ENCODE measurements around the gene ADORA3.

ADORA3 gene

DNA sequence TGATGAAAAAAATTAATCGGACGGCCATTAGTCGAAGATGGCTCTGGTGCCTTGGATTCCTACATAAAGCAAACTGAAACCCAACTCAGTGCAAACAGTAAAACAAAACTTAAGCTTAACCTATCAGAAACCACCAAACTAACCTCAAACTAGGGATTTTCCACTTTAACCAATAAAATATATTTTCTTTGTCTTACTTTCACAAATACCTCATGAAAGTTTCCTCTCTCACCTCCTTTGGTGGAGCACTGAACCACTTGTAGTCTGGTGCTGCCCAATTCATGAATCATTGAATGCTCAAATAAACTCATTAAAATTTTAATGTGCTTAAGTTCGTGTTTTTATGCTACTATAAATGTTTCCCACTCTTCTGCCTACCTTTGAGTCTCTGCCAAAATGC lies 7.0 kb downstream of the ADORA3 start:
- TF ChIP-seq, protein P1, sequence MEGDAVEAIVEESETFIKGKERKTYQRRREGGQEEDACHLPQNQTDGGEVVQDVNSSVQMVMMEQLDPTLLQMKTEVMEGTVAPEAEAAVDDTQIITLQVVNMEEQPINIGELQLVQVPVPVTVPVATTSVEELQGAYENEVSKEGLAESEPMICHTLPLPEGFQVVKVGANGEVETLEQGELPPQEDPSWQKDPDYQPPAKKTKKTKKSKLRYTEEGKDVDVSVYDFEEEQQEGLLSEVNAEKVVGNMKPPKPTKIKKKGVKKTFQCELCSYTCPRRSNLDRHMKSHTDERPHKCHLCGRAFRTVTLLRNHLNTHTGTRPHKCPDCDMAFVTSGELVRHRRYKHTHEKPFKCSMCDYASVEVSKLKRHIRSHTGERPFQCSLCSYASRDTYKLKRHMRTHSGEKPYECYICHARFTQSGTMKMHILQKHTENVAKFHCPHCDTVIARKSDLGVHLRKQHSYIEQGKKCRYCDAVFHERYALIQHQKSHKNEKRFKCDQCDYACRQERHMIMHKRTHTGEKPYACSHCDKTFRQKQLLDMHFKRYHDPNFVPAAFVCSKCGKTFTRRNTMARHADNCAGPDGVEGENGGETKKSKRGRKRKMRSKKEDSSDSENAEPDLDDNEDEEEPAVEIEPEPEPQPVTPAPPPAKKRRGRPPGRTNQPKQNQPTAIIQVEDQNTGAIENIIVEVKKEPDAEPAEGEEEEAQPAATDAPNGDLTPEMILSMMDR (IDR thresholded peaks at IDR 0.05), result no peak
- TF ChIP-seq ZFX (IDR thresholded peaks at IDR 0.05; ENCODE audit: borderline replicate concordance), result no peak
- H3K27ac ChIP-seq, result no peak overlapping the region

DNA sequence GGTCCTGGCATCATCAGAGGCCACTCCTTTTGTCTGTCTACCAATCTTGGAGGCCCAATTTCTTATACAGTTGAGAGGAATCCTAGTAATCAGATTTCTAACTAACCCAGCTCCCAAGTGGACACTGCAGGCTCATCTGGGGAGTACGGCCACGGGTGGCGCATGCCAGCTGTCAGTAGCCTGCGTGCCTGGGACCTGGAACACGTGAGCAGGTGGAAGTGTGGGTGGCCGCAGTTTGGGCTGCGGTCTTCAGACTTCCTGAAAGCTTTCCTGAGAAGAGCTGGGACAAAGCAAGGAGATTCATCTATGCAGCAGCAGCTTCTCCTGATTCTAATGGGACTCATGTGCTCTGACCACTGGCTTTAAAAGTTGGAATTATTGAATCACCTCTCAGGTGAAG lies 12.4 kb downstream of the ADORA3 start:
- TF ChIP-seq, protein P1 (IDR thresholded peaks at IDR 0.05), result no peak
- no peak for TF ChIP-seq ZFX (IDR thresholded peaks at IDR 0.05; ENCODE audit: borderline replicate concordance)
- H3K27ac ChIP-seq, result no peak overlapping the region

DNA sequence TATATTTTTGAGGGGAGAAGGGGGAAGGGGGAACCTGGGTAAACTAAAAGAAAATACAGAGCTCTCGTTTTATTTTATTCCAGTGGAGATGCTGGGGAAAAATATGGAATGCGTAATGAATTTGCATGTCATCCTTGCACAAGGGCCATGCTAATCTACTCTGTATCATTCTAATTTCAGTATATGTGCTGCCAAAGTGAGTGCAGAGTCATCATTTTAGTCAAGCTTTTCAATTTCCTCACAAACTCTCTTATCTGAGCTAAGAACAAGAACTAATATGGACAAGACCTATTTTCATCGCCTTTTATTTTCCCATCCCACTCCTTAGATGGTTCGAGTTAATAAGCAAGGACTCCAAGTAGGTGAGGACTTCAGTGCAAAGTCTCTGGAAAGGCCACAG lies 13.2 kb downstream of the ADORA3 start:
- TF ChIP-seq, protein P1 (IDR thresholded peaks at IDR 0.05), result no peak
- TF ChIP-seq ZFX (IDR thresholded peaks at IDR 0.05; ENCODE audit: borderline replicate concordance), result no peak
- H3K27ac ChIP-seq, result no peak overlapping the region

DNA sequence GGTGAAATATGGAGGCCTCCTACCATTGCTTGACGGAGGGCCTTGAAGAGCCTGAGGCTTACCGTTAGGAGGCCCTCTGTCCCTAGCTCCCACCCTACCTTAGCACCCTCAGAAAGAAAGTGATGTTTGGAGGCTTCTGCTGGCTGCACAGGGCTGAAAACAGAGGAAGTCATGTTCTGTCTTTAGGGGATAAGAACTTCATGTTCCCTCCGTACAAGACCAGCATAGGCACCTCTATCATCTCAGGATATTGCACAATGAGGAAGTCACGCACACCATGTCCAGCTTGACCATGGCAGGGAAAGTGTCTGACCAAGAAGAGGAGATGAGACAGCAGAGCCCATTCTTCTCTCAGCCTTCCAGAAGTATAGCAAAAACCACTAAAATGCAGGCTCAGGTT lies 13.8 kb downstream of the ADORA3 start:
- H3K27ac ChIP-seq, result no peak overlapping the region
- TF ChIP-seq, protein P1 (IDR thresholded peaks at IDR 0.05), result no peak
- TF ChIP-seq ZFX (IDR thresholded peaks at IDR 0.05; ENCODE audit: borderline replicate concordance), result no peak

DNA sequence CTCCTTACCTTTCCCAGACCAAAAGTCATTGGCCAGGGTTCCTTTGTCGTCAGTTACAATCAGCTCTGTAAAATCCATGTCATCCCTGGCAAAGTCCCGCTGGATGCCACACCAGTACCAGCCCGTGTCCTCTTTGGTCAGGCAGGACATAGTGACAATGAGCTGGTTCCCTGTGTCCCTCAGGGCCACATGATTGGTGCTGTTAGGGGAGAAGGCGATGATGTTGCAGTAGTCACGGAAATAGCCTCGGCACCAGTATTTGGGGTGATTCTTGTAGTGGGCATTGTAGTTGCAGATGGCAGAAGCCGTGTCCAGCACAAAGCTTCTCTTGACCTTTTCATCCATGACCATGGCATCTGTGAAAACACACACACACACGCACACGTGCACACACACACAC lies 14.8 kb downstream of the ADORA3 start:
- TF ChIP-seq ZFX (IDR thresholded peaks at IDR 0.05; ENCODE audit: borderline replicate concordance), result no peak
- TF ChIP-seq, protein P1 (IDR thresholded peaks at IDR 0.05), result no peak
- no peak overlapping the region for H3K27ac ChIP-seq

DNA sequence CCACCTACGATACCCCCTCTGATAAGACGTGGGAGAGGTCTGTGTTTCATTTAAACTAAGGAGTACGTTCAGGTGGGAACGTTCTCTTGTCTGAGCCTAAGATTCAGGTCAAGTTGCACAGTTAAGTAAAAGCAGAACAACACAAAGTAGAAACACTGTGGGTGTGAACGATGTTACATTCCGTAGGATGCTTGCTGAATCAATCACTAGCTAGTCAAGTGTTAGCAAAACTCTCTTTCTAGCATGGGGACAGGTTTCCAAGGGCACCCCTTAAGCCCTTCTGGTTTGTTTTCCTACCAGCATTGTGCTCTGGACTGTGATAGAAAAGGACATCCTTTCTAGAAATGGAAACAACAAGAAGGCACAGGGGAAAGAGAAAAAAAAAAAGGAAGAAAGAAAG lies 16.3 kb downstream of the ADORA3 start:
- H3K27ac ChIP-seq, result no peak overlapping the region
- TF ChIP-seq, protein P1 (IDR thresholded peaks at IDR 0.05), result no peak
- TF ChIP-seq ZFX (IDR thresholded peaks at IDR 0.05; ENCODE audit: borderline replicate concordance), result no peak

DNA sequence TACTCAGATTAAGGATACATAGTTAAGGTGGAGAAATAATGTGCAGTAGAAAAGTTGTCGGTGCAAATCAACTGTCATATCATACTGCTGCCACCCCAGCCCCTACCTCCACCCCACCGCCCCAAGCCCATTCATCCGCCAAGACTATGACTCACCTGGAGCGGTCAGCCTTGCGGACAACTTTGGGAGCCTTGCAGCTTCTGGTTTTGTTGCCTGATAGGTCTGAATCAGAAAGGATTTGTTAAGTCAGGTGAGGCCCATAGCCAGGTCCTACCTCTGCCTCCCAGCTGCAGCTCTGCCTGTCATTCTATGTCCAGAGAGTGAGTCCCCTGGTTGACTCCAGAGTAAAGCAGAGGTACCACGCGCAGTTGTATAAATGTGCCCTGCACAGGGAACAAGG lies 17.0 kb downstream of the ADORA3 start:
- no peak overlapping the region for H3K27ac ChIP-seq
- TF ChIP-seq, protein P1 (IDR thresholded peaks at IDR 0.05), result no peak
- TF ChIP-seq ZFX (IDR thresholded peaks at IDR 0.05; ENCODE audit: borderline replicate concordance), result no peak

Measured in 22Rv1 (cell line).